GOT3 (cell line): Measurements from ENCODE around the gene COL5A3.

ENCODE experiments used
- DNase-seq: peaks from one replicate; lab custom pipeline; 2025; ENCODE audit warnings: mixed read lengths; lab: John Stamatoyannopoulos, UW

Gene COL5A3

GRCh38 chr19:10010939-10011338, 635 bp upstream of the COL5A3 start:
- DNase-seq = no peak

- DNase-seq = no peak
Observed at GRCh38 chr19:10009714-10010224, 535 bp downstream of the COL5A3 start.

- no peak for DNase-seq
Observed at GRCh38 chr19:10008184-10008765, 2.0 kb downstream of the COL5A3 start.

GRCh38 chr19:10007371-10008183, 2.7 kb downstream of the COL5A3 start:
- DNase-seq = no peak

- no peak for DNase-seq
Observed at GRCh38 chr19:10006752-10007323, 3.5 kb downstream of the COL5A3 start.

- DNase-seq = no peak
Observed at GRCh38 chr19:10006335-10006708, 4.0 kb downstream of the COL5A3 start.

- no peak for DNase-seq
Observed at GRCh38 chr19:10005632-10006334, 4.5 kb downstream of the COL5A3 start.

GRCh38 chr19:10004617-10005016, 5.7 kb downstream of the COL5A3 start:
- DNase-seq = no peak

GRCh38 chr19:10003271-10003670, 7.0 kb downstream of the COL5A3 start:
- no peak for DNase-seq

- DNase-seq = no peak
Observed at GRCh38 chr19:10001899-10002298, 8.4 kb downstream of the COL5A3 start.

- DNase-seq = no peak
Observed at GRCh38 chr19:10000171-10000826, 10.0 kb downstream of the COL5A3 start.

GRCh38 chr19:9996541-9996940, 13.8 kb downstream of the COL5A3 start:
- no peak for DNase-seq

- no peak for DNase-seq
Observed at GRCh38 chr19:9995999-9996398, 14.3 kb downstream of the COL5A3 start.

- DNase-seq = no peak
Observed at GRCh38 chr19:9995084-9995483, 15.2 kb downstream of the COL5A3 start.

- no peak for DNase-seq
Observed at GRCh38 chr19:9991425-9992191, 18.7 kb downstream of the COL5A3 start.

- DNase-seq = no peak
Observed at GRCh38 chr19:9989504-9989903, 20.8 kb downstream of the COL5A3 start.

- no peak for DNase-seq
Observed at GRCh38 chr19:9986787-9987281, 23.5 kb downstream of the COL5A3 start.

GRCh38 chr19:9981406-9982260, 28.7 kb downstream of the COL5A3 start:
- no peak for DNase-seq

- no peak for DNase-seq
Observed at GRCh38 chr19:9972103-9972502, 38.2 kb downstream of the COL5A3 start.
